Cardiac muscle cell (in vitro differentiated cells and primary cell): Measurements from ENCODE around the gene NYNRIN. TPM values are rescaled to one million over a fixed set of nuclear protein-coding genes. Genes with fewer than 3 reads are reported as not detected.

Experiments
- DNase-seq, 2 donors: peaks; one replicate each; pipeline versions ENCODE4 v3.0.0 to v3.0.0-alpha.2; 2010 to 2017; ENCODE audit warnings: low read depth in 1 of 2, low spot score in 1 of 2
- H3K27ac ChIP-seq: fragments of 200-600 bp; sonication (generic); 2 replicates; pipeline ENCODE4 v1.5.1; 2016
- H3K27me3 ChIP-seq: fragments of 200-600 bp; sonication (generic); 2 replicates; pipeline ENCODE4 v1.6.0; 2016; ENCODE audit warnings: control low read depth
- H3K36me3 ChIP-seq: fragments of 200-600 bp; sonication (generic); 2 replicates; pipeline ENCODE4 v1.5.1; 2016; ENCODE audit warnings: control low read depth
- H3K4me1 ChIP-seq: fragments of 200-600 bp; sonication (generic); 2 replicates; pipeline ENCODE4 v1.8.1; 2017; ENCODE audit warnings: low read depth, mild to moderate bottlenecking, mixed run types
- H3K4me3 ChIP-seq: fragments of 200-600 bp; sonication (generic); 2 replicates; pipeline ENCODE4 v1.5.1; 2016; ENCODE audit warnings: mild to moderate bottlenecking
- H3K9me3 ChIP-seq: fragments of 200-600 bp; sonication (generic); 2 replicates; pipeline ENCODE4 v1.5.1; 2017; ENCODE audit warnings: low read depth, mild to moderate bottlenecking, control low read depth
- CTCF ChIP-seq: IDR thresholded peaks from 2 replicates; pipeline ENCODE4 v1.5.1; 2012; ENCODE audit warnings: low read depth, mild to moderate bottlenecking, low read length
- polyA plus RNA-seq: library from polyadenylated mRNA; unstranded; fragments of >200 nt; fragmentation: Nextera tagmentation; extraction: Ambion mirVana; gene quantifications from 2 replicates; pipeline ENCODE4 v1.2.1, GENCODE V29; 2016
- total RNA-seq: library from RNA; depleted of rRNA; stranded (reverse); fragments of >200 nt; gene quantifications from 2 replicates; pipeline ENCODE4 v1.2.3, GENCODE V29; 2016

NYNRIN gene
- total and polyA plus RNA-seq, 2 experiments from 2014 or later, result 21.3 to 56.2 TPM

- no peaks in the 10 kb centered on the region for H3K27me3 ChIP-seq
- peaks cover 6% of the 10 kb centered on the region for H3K4me1 ChIP-seq
- peaks cover 30% of the 10 kb centered on the region for H3K36me3 ChIP-seq
- no peak overlapping the region for H3K4me3 ChIP-seq
- no peak for DNase-seq
- no peaks in the 10 kb centered on the region for H3K9me3 ChIP-seq
- no peak for TF ChIP-seq CTCF
- H3K27ac ChIP-seq, result no peak overlapping the region
Observed at GRCh38 chr14:24438223-24439097, 39.7 kb downstream of the NYNRIN start.

GRCh38 chr14:24439257-24439656, 40.5 kb downstream of the NYNRIN start:
- Histone ChIP-seq H3K36me3 (peaks cover 23% of the 10 kb centered on the region), H3K9me3 (no peaks in the 10 kb centered on the region), H3K27ac (no peak overlapping the region), H3K27me3 (no peaks in the 10 kb centered on the region), H3K4me3 (no peak overlapping the region), H3K4me1 (peaks cover 8% of the 10 kb centered on the region)
- DNase-seq, result no peak
- TF ChIP-seq CTCF, result no peak

GRCh38 chr14:24439830-24440605, 41.2 kb downstream of the NYNRIN start:
- Histone ChIP-seq H3K4me3 (no peak overlapping the region), H3K9me3 (no peaks in the 10 kb centered on the region), H3K27ac (no peak overlapping the region), H3K4me1 (peaks cover 8% of the 10 kb centered on the region), H3K36me3 (peaks cover 23% of the 10 kb centered on the region), H3K27me3 (no peaks in the 10 kb centered on the region)
- no peak for DNase-seq
- no peak for TF ChIP-seq CTCF

GRCh38 chr14:24440606-24441399, 42.0 kb downstream of the NYNRIN start:
- no peak for DNase-seq
- no peak for TF ChIP-seq CTCF
- Histone ChIP-seq H3K27ac (no peak overlapping the region), H3K4me1 (peaks cover 8% of the 10 kb centered on the region), H3K36me3 (peaks cover 23% of the 10 kb centered on the region), H3K27me3 (no peaks in the 10 kb centered on the region), H3K9me3 (no peaks in the 10 kb centered on the region), H3K4me3 (no peak overlapping the region)

- H3K4me3 ChIP-seq, result peak overlapping the region; percentile 58
- peak overlapping the region; percentile 98 for H3K27ac ChIP-seq
- no peaks in the 10 kb centered on the region for H3K27me3 ChIP-seq
- TF ChIP-seq CTCF, result no peak
- no peaks in the 10 kb centered on the region for H3K9me3 ChIP-seq
- H3K36me3 ChIP-seq, result peaks cover 23% of the 10 kb centered on the region
- DNase-seq, result no peak
- H3K4me1 ChIP-seq, result peaks cover 8% of the 10 kb centered on the region
Observed at GRCh38 chr14:24441485-24441884, 42.7 kb downstream of the NYNRIN start.
